Measurements from ENCODE around the gene PRKN. TPM values are rescaled to one million over a fixed set of nuclear protein-coding genes. Genes with fewer than 3 reads are reported as not detected.

The PRKN gene
- total RNA-seq, 1 experiment from 2014 or later = 0.46 TPM

DNA sequence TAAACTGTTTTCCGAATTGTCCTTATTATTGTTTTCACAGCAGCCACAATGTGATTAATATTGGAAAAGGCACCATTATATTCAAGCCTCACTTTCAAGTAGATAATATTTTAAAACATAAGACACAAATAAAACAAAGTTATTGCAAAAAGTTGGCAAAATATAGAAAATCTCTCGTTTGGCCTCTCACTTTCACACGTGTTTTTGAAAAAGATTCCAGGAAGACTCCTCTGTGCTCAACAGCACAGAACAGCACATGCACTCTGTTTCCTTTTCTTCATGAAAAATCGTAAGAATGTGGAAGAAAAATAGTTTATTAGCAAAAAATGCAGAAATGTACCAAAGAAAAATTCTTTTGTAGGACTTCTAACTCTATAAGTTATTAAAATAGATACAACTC is 46.7 kb downstream of the PRKN start:
- no TSS peak for BruUV-seq (replicated peaks)
- no peak overlapping the region for H3K27ac ChIP-seq (ENCODE audit: low read length)
- no peaks in the 10 kb centered on the region for H3K27me3 ChIP-seq (ENCODE audit: control insufficient read depth, insufficient read depth, low read length)
- POLR2A ChIA-PET = no interaction called here
- intact Hi-C loops (cut with micrococcal nuclease; ENCODE audit: unreplicated experiment) = no loop called here
- TF ChIP-seq TCF7L2 (IDR thresholded peaks at IDR 0.05; ENCODE audit: low read depth, low read length) (no peak), SIN3A (IDR thresholded peaks at IDR 0.05; ENCODE audit: borderline replicate concordance, insufficient read depth, low read depth, low read length) (no peak), POLR2AphosphoS5 (IDR thresholded peaks at IDR 0.05; ENCODE audit: low read depth, low read length) (no peak)
- TF ChIP-seq, protein P1, sequence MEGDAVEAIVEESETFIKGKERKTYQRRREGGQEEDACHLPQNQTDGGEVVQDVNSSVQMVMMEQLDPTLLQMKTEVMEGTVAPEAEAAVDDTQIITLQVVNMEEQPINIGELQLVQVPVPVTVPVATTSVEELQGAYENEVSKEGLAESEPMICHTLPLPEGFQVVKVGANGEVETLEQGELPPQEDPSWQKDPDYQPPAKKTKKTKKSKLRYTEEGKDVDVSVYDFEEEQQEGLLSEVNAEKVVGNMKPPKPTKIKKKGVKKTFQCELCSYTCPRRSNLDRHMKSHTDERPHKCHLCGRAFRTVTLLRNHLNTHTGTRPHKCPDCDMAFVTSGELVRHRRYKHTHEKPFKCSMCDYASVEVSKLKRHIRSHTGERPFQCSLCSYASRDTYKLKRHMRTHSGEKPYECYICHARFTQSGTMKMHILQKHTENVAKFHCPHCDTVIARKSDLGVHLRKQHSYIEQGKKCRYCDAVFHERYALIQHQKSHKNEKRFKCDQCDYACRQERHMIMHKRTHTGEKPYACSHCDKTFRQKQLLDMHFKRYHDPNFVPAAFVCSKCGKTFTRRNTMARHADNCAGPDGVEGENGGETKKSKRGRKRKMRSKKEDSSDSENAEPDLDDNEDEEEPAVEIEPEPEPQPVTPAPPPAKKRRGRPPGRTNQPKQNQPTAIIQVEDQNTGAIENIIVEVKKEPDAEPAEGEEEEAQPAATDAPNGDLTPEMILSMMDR (IDR thresholded peaks at IDR 0.05) = no peak
- TF ChIP-seq, protein P2, sequence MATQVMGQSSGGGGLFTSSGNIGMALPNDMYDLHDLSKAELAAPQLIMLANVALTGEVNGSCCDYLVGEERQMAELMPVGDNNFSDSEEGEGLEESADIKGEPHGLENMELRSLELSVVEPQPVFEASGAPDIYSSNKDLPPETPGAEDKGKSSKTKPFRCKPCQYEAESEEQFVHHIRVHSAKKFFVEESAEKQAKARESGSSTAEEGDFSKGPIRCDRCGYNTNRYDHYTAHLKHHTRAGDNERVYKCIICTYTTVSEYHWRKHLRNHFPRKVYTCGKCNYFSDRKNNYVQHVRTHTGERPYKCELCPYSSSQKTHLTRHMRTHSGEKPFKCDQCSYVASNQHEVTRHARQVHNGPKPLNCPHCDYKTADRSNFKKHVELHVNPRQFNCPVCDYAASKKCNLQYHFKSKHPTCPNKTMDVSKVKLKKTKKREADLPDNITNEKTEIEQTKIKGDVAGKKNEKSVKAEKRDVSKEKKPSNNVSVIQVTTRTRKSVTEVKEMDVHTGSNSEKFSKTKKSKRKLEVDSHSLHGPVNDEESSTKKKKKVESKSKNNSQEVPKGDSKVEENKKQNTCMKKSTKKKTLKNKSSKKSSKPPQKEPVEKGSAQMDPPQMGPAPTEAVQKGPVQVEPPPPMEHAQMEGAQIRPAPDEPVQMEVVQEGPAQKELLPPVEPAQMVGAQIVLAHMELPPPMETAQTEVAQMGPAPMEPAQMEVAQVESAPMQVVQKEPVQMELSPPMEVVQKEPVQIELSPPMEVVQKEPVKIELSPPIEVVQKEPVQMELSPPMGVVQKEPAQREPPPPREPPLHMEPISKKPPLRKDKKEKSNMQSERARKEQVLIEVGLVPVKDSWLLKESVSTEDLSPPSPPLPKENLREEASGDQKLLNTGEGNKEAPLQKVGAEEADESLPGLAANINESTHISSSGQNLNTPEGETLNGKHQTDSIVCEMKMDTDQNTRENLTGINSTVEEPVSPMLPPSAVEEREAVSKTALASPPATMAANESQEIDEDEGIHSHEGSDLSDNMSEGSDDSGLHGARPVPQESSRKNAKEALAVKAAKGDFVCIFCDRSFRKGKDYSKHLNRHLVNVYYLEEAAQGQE (IDR thresholded peaks at IDR 0.05; ENCODE audit: insufficient read depth in 1 of 2, low read depth in 2 of 2, low read length in 1 of 2) = no peak
- DNase-seq (ENCODE audit: low read depth, low spot score) (no peak), ATAC-seq (no peak)
- H3K4me1 ChIP-seq (ENCODE audit: control insufficient read depth, insufficient read depth, low read length) = no peaks in the 10 kb centered on the region
- H3K36me3 ChIP-seq (ENCODE audit: control insufficient read depth, insufficient read depth, low read length) = no peaks in the 10 kb centered on the region
- H3K9me3 ChIP-seq (ENCODE audit: control insufficient read depth, insufficient read depth, low read depth, low read length) = no peaks in the 10 kb centered on the region
- CTCF ChIA-PET = no interaction called here
- no peak overlapping the region for H3K4me3 ChIP-seq (ENCODE audit: low read depth in 2 of 2, low read length in 2 of 2)
- in situ Hi-C loops (cut with HindIII; ENCODE audit: low pct_unique_long_range_greater_than_20kb, low sequenced_read_pairs) = no loop called here

DNA sequence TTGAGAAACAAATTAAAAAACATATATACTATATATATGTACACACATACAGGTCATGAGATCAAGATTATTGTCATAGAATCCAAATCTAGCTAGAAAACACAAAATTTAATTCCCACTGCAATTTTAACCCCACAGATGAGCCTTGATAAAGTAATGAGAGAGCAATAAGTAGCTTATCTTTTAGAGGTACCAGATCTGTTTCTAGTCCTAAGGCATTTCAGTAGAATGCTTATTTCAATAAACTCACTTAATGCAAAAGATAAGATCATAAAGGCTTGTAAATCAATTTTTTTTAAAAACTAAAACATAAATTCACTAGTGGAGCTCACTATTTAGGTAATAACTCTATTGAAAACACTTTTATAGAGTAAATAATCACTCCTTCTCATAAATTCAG is 47.2 kb downstream of the PRKN start:
- Histone ChIP-seq H3K9me3 (ENCODE audit: control insufficient read depth, insufficient read depth, low read depth, low read length) (no peaks in the 10 kb centered on the region), H3K4me3 (ENCODE audit: low read depth in 2 of 2, low read length in 2 of 2) (no peak overlapping the region), H3K27me3 (ENCODE audit: control insufficient read depth, insufficient read depth, low read length) (no peaks in the 10 kb centered on the region), H3K4me1 (ENCODE audit: control insufficient read depth, insufficient read depth, low read length) (no peaks in the 10 kb centered on the region), H3K27ac (ENCODE audit: low read length) (no peak overlapping the region), H3K36me3 (ENCODE audit: control insufficient read depth, insufficient read depth, low read length) (no peaks in the 10 kb centered on the region)
- in situ Hi-C loops (cut with HindIII; ENCODE audit: low pct_unique_long_range_greater_than_20kb, low sequenced_read_pairs) (no loop called here), intact Hi-C loops (cut with micrococcal nuclease; ENCODE audit: unreplicated experiment) (no loop called here)
- ATAC-seq = no peak
- ChIA-PET POLR2A (no interaction called here), CTCF (no interaction called here)
- DNase-seq (ENCODE audit: low read depth, low spot score) = no peak
- TF ChIP-seq, protein P2 (IDR thresholded peaks at IDR 0.05; ENCODE audit: insufficient read depth in 1 of 2, low read depth in 2 of 2, low read length in 1 of 2) = no peak
- TF ChIP-seq, protein P1 (IDR thresholded peaks at IDR 0.05) = no peak
- no peak for TF ChIP-seq POLR2AphosphoS5 (IDR thresholded peaks at IDR 0.05; ENCODE audit: low read depth, low read length)
- no peak for TF ChIP-seq TCF7L2 (IDR thresholded peaks at IDR 0.05; ENCODE audit: low read depth, low read length)
- TF ChIP-seq SIN3A (IDR thresholded peaks at IDR 0.05; ENCODE audit: borderline replicate concordance, insufficient read depth, low read depth, low read length) = no peak
- BruUV-seq (replicated peaks) = no TSS peak
